ENCODE results near the gene PAIP2B.
"Not testable (repeated sequence)": the region's sequence is repeated elsewhere in the genome, so short reads cannot be mapped to it uniquely, and the experiment has no call there.

- TF ChIP-seq CTCF (conservative IDR thresholded peaks at IDR 0.05; ENCODE audit: low read depth, low read length); SMC3 (IDR thresholded peaks at IDR 0.05; ENCODE audit: low read depth, low read length); MXI1 (IDR thresholded peaks at IDR 0.05; ENCODE audit: borderline replicate concordance, low read depth, low read length); RAD21 (IDR thresholded peaks at IDR 0.05; ENCODE audit: low read length); BHLHE40 (IDR thresholded peaks at IDR 0.05; ENCODE audit: low read depth, low read length); POLR2A (IDR thresholded peaks at IDR 0.05; ENCODE audit: low read depth, low read length); MAFK (IDR thresholded peaks at IDR 0.05; ENCODE audit: low read depth, low read length); CEBPB (IDR thresholded peaks at IDR 0.05; ENCODE audit: low read depth, low read length); FOS (IDR thresholded peaks at IDR 0.05; ENCODE audit: low read depth, low read length); NFE2L2 (IDR thresholded peaks at IDR 0.05; ENCODE audit: low read depth, low read length); MAZ (IDR thresholded peaks at IDR 0.05; ENCODE audit: borderline replicate concordance, low read depth, low read length): not testable (repeated sequence)
Observed at GRCh38 chr2:71183306-71184115, 43.4 kb downstream of the PAIP2B start.

Data from IMR-90 (cell line).